UCSD-AML1 (cell line): ENCODE data around the gene UBE2Q1.

Experiments
- DNase-seq: peaks from one replicate; lab custom pipeline; 2025; ENCODE audit not compliant: unreplicated experiment; lab: John Stamatoyannopoulos, UW

Gene UBE2Q1

GRCh38 chr1:154577346-154578057, 19.0 kb upstream of the UBE2Q1 start:
- no peak for DNase-seq

GRCh38 chr1:154575951-154576566, 17.6 kb upstream of the UBE2Q1 start:
- DNase-seq: no peak

- no peak for DNase-seq
Observed at GRCh38 chr1:154575147-154575927, 16.9 kb upstream of the UBE2Q1 start.

GRCh38 chr1:154574716-154575115, 16.3 kb upstream of the UBE2Q1 start:
- DNase-seq: no peak

GRCh38 chr1:154573168-154573510, 14.7 kb upstream of the UBE2Q1 start:
- no peak for DNase-seq

GRCh38 chr1:154572468-154573167, 14.2 kb upstream of the UBE2Q1 start:
- no peak for DNase-seq

- DNase-seq: no peak
Observed at GRCh38 chr1:154571964-154572288, 13.5 kb upstream of the UBE2Q1 start.

- DNase-seq: no peak
Observed at GRCh38 chr1:154571244-154571963, 12.9 kb upstream of the UBE2Q1 start.

- no peak for DNase-seq
Observed at GRCh38 chr1:154568157-154568815, 9.8 kb upstream of the UBE2Q1 start.

- DNase-seq: peak; percentile 69
Observed at GRCh38 chr1:154567386-154568156, 9.1 kb upstream of the UBE2Q1 start, which contains the start of gene CHRNB2. Gene CHRNB2, plus strand, starts transcription at chr1:154567778. Its CDS starts 267 bp downstream, at chr1:154568045.

GRCh38 chr1:154565876-154566275, 7.4 kb upstream of the UBE2Q1 start:
- DNase-seq: no peak

GRCh38 chr1:154559466-154560044, 1.1 kb upstream of the UBE2Q1 start:
- DNase-seq: peak; percentile 77

- DNase-seq: peak; percentile 99
Observed at GRCh38 chr1:154558720-154559465, 431 bp upstream of the UBE2Q1 start.

- DNase-seq: no peak
Observed at GRCh38 chr1:154557248-154557938, 1.1 kb downstream of the UBE2Q1 start.

- no peak for DNase-seq
Observed at GRCh38 chr1:154556422-154556821, 2.0 kb downstream of the UBE2Q1 start.

- no peak for DNase-seq
Observed at GRCh38 chr1:154553056-154554030, 5.1 kb downstream of the UBE2Q1 start.

- no peak for DNase-seq
Observed at GRCh38 chr1:154552036-154552435, 6.4 kb downstream of the UBE2Q1 start.
